OCI-LY3 (cell line): Measurements from ENCODE around the gene NSD1.

Experiments
- H2AFZ ChIP-seq: fragments of 200-600, 300-600 bp; shearing (Covaris generic); 2 replicates; pipeline ENCODE4 v1.6.0; 2014; ENCODE audit warnings: antibody characterized with exemption, low read depth, low read length
- H3K27ac ChIP-seq: fragments of 200-600, 300-600 bp; sonication (generic); 2 replicates; pipeline ENCODE4 v1.5.1; 2014; ENCODE audit warnings: mild to moderate bottlenecking, low read length, moderate library complexity, mixed read lengths
- H3K27me3 ChIP-seq: fragments of 200-600, 300-600 bp; sonication (generic); 2 replicates; pipeline ENCODE4 v1.6.1; 2014; ENCODE audit warnings: low read depth, low read length, mixed read lengths
- H3K36me3 ChIP-seq: fragments of 200-600, 300-600 bp; sonication (generic); replicated peaks from 2 replicates; pipeline ENCODE3; 2014; ENCODE audit warnings: low read depth, low read length, mixed read lengths
- H3K4me1 ChIP-seq: fragments of 300-600, 200-600 bp; sonication (generic); 2 replicates; pipeline ENCODE4 v1.6.1; 2014; ENCODE audit warnings: low read length, mixed read lengths
- H3K4me2 ChIP-seq: fragments of 200-600, 300-600 bp; sonication (generic); 2 replicates; pipeline ENCODE4 v1.6.1; 2014; ENCODE audit warnings: low read length, mixed read lengths
- H3K4me3 ChIP-seq: fragments of 300-600, 200-600 bp; sonication (generic); 2 replicates; pipeline ENCODE4 v1.5.1; 2014; ENCODE audit warnings: antibody characterized with exemption, mild to moderate bottlenecking, low read length, moderate library complexity
- H3K79me2 ChIP-seq: fragments of 300-600, 200-600 bp; shearing (Covaris generic); 2 replicates; pipeline ENCODE4 v1.6.1; 2014; ENCODE audit warnings: mild to moderate bottlenecking, low read length, mixed read lengths
- H3K9ac ChIP-seq: fragments of 300-600, 200-600 bp; shearing (Covaris generic); 2 replicates; pipeline ENCODE4 v1.6.0; 2014; ENCODE audit warnings: mild to moderate bottlenecking, low read length, moderate library complexity
- H3K9me3 ChIP-seq: fragments of 200-600, 300-600 bp; shearing (Covaris generic); 2 replicates; pipeline ENCODE4 v1.6.1; 2014; ENCODE audit warnings: low read length, mixed read lengths; ENCODE audit not compliant: insufficient read depth
- H4K20me1 ChIP-seq: fragments of 200-600, 300-600 bp; sonication (generic); 2 replicates; pipeline ENCODE4 v1.6.1; 2016; ENCODE audit warnings: low read length, mixed read lengths; ENCODE audit not compliant: insufficient read depth
- CTCF ChIP-seq: fragments of 200-600, 300-600 bp; sonication (generic); IDR thresholded peaks from 2 replicates; pipeline ENCODE4 v1.5.1; 2014; ENCODE audit warnings: antibody characterized with exemption, low read length, low read depth
- EZH2phosphoT487 ChIP-seq: fragments of 200-600 bp; shearing (Covaris generic); IDR thresholded peaks from 2 replicates; pipeline ENCODE4 v1.6.1; 2018; ENCODE audit warnings: antibody characterized with exemption, mixed run types, low read depth

The NSD1 gene

GRCh38 chr5:177319913-177320588 is 186.5 kb downstream of the NSD1 start:
- Histone ChIP-seq H4K20me1 (peaks cover 4% of the 10 kb centered on the region; the same call in 1 of the 2 replicates), H3K27ac (no peak overlapping the region), H3K79me2 (no peaks in the 10 kb centered on the region), H2AFZ (no peak overlapping the region), H3K4me1 (peaks cover 10% of the 10 kb centered on the region; the same call in 1 of the 2 replicates), H3K36me3 (no peaks in the 10 kb centered on the region), H3K9ac (no peak overlapping the region), H3K4me3 (no peak overlapping the region), H3K4me2 (no peak overlapping the region), H3K27me3 (no peaks in the 10 kb centered on the region), H3K9me3 (no peaks in the 10 kb centered on the region)
- TF ChIP-seq CTCF (no peak), EZH2phosphoT487 (no peak)

GRCh38 chr5:177320879-177321278 is 187.3 kb downstream of the NSD1 start:
- Histone ChIP-seq H3K36me3 (no peaks in the 10 kb centered on the region), H3K27me3 (no peaks in the 10 kb centered on the region), H4K20me1 (peaks cover 4% of the 10 kb centered on the region; the same call in 1 of the 2 replicates), H3K9me3 (no peaks in the 10 kb centered on the region), H3K4me2 (no peak overlapping the region), H3K79me2 (no peaks in the 10 kb centered on the region), H3K4me3 (no peak overlapping the region), H3K4me1 (peaks cover 10% of the 10 kb centered on the region; the same call in 1 of the 2 replicates), H3K27ac (no peak overlapping the region), H3K9ac (no peak overlapping the region), H2AFZ (no peak overlapping the region)
- TF ChIP-seq EZH2phosphoT487 (no peak), CTCF (no peak)

GRCh38 chr5:177325868-177326381 is 192.4 kb downstream of the NSD1 start:
- Histone ChIP-seq H3K9ac (no peak overlapping the region), H3K36me3 (peaks cover 5% of the 10 kb centered on the region)
- TF ChIP-seq CTCF = no peak
- no peak for TF ChIP-seq EZH2phosphoT487

GRCh38 chr5:177327539-177328522 is 194.3 kb downstream of the NSD1 start:
- Histone ChIP-seq H3K36me3 (peaks cover 7% of the 10 kb centered on the region), H4K20me1 (no peaks in the 10 kb centered on the region), H3K9me3 (no peaks in the 10 kb centered on the region), H2AFZ (no peak overlapping the region), H3K9ac (no peak overlapping the region), H3K4me2 (no peak overlapping the region), H3K4me3 (no peak overlapping the region), H3K27ac (no peak overlapping the region), H3K79me2 (no peaks in the 10 kb centered on the region), H3K4me1 (no peaks in the 10 kb centered on the region), H3K27me3 (no peaks in the 10 kb centered on the region)
- TF ChIP-seq EZH2phosphoT487 = no peak
- no peak for TF ChIP-seq CTCF

More at GRCh38 chr5:177325868-177326381, 192.4 kb downstream of the NSD1 start:
- Histone ChIP-seq H3K4me3 (no peak overlapping the region), H3K9me3 (no peaks in the 10 kb centered on the region), H3K79me2 (no peaks in the 10 kb centered on the region), H3K27me3 (no peaks in the 10 kb centered on the region), H2AFZ (no peak overlapping the region), H3K27ac (no peak overlapping the region), H3K4me1 (peaks cover 2% of the 10 kb centered on the region; the same call in 1 of the 2 replicates), H3K4me2 (no peak overlapping the region), H4K20me1 (no peaks in the 10 kb centered on the region)
